HEK293T (cell line): Measurements from ENCODE around the gene UBASH3A.

Experiments
- CTCF ChIA-PET: fragments of 350-600 bp; formaldehyde crosslinking; extraction: SDS; loops from one replicate; lab custom pipeline; 2021; ENCODE audit warnings: antibody characterized with exemption, inconsistent platforms; lab: Yijun Ruan, JAX
- POLR2A ChIA-PET: fragments of 350-600 bp; formaldehyde crosslinking; extraction: SDS; loops from one replicate; lab custom pipeline; 2020; ENCODE audit warnings: antibody characterized with exemption, inconsistent platforms; lab: Yijun Ruan, JAX
- DNase-seq: peaks from one replicate; pipeline ENCODE4 v3.0.0; 2012; ENCODE audit warnings: mixed read lengths; ENCODE audit errors: extremely low spot score
- ARNT ChIP-seq: fragments of 450-650 bp; IDR thresholded peaks from 2 replicates; pipeline ENCODE4 v1.6.1; 2017; ENCODE audit warnings: mild to moderate bottlenecking
- BHLHE40 ChIP-seq: fragments of 450-650 bp; IDR thresholded peaks from 2 replicates; pipeline ENCODE4 v1.6.1; 2016; ENCODE audit warnings: mild to moderate bottlenecking, moderate library complexity, borderline replicate concordance
- CTBP1 ChIP-seq: fragments of 450-650 bp; IDR thresholded peaks from 2 replicates; pipeline ENCODE4 v1.6.1; 2016; ENCODE audit warnings: borderline replicate concordance
- ELF4 ChIP-seq: fragments of 450-650 bp; IDR thresholded peaks from 2 replicates; pipeline ENCODE4 v1.6.1; 2017; ENCODE audit warnings: antibody characterized with exemption
- FOXA1 ChIP-seq: fragments of 450-650 bp; IDR thresholded peaks from 2 replicates; pipeline ENCODE4 v1.6.1; 2016; ENCODE audit warnings: mild to moderate bottlenecking
- FOXK2 ChIP-seq: fragments of 450-650 bp; IDR thresholded peaks from 2 replicates; pipeline ENCODE4 v1.6.1; 2016; ENCODE audit warnings: mild to moderate bottlenecking
- FOXM1 ChIP-seq: fragments of 450-650 bp; IDR thresholded peaks from 2 replicates; pipeline ENCODE4 v1.6.1; 2017; ENCODE audit warnings: mild to moderate bottlenecking, borderline replicate concordance
- HDGF ChIP-seq: fragments of 450-650 bp; IDR thresholded peaks from 2 replicates; pipeline ENCODE4 v1.6.1; 2017; ENCODE audit warnings: antibody characterized with exemption, borderline replicate concordance
- L3MBTL2 ChIP-seq: fragments of 450-650 bp; conservative IDR thresholded peaks from 2 replicates; pipeline ENCODE4 v1.6.1; 2016; ENCODE audit warnings: mild to moderate bottlenecking
- LEF1 ChIP-seq: fragments of 450-650 bp; IDR thresholded peaks from 2 replicates; pipeline ENCODE4 v1.6.1; 2017; ENCODE audit warnings: mild to moderate bottlenecking, borderline replicate concordance
- NFRKB ChIP-seq: fragments of 450-650 bp; IDR thresholded peaks from 2 replicates; pipeline ENCODE4 v1.6.1; 2016; ENCODE audit warnings: mild to moderate bottlenecking, moderate library complexity
- PKNOX1 ChIP-seq: fragments of 450-650 bp; IDR thresholded peaks from 2 replicates; pipeline ENCODE4 v1.6.1; 2016
- SP1 ChIP-seq: fragments of 450-650 bp; IDR thresholded peaks from 2 replicates; pipeline ENCODE4 v1.6.1; 2017
- SUZ12 ChIP-seq: fragments of 450-650 bp; IDR thresholded peaks from 2 replicates; pipeline ENCODE4 v1.6.1; 2016; ENCODE audit warnings: mild to moderate bottlenecking
- TARDBP ChIP-seq: fragments of 450-650 bp; IDR thresholded peaks from 2 replicates; pipeline ENCODE4 v1.6.1; 2016
- ZNF384 ChIP-seq: fragments of 450-650 bp; IDR thresholded peaks from 2 replicates; pipeline ENCODE4 v1.6.1; 2016

The UBASH3A gene

DNA sequence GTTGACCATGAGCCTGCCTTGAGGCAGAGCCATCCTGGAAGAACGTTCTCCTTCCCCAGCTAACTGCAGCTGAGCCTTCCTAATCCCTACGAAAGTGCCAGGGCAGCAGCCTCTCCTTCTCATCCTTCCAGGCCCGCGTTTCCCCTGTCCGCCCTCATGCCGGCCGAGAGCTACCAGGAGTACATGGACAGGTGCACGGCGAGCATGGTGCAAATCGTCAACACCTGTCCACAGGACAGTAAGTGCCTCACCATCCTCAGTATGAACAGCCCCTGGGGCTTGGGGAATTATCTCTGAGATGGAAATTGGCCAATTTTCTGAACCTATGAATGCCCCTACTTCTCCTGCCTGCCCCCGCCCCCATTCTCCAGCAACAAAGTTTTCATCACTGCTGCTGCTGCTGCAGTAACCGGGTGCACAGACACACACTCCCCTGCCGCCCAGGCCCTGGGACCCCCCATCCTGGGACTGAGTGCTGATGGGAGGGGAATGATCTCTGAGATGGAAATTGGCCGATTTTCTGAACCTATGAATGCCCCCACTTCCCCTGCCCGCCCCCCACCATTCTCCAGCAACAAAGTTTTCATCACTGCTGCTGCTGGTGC is 39.6 kb downstream of the UBASH3A start:
- no peak for DNase-seq
- no peak for TF ChIP-seq HDGF
- TF ChIP-seq SUZ12 = no peak
- no peak for TF ChIP-seq FOXM1
- no peak for TF ChIP-seq CTBP1
- TF ChIP-seq ZNF384 = no peak
- no peak for TF ChIP-seq PKNOX1
- no peak for TF ChIP-seq BHLHE40
- no peak for TF ChIP-seq L3MBTL2
- no peak for TF ChIP-seq FOXA1
- TF ChIP-seq TARDBP = no peak
- TF ChIP-seq ELF4 = no peak
- no peak for TF ChIP-seq ARNT
- no peak for TF ChIP-seq SP1
- TF ChIP-seq LEF1 = no peak
- no peak for TF ChIP-seq FOXK2
- no peak for TF ChIP-seq NFRKB
- POLR2A ChIA-PET = no interaction called here
- CTCF ChIA-PET = no interaction called here

- no peak for DNase-seq
- CTCF ChIA-PET = interaction anchor here (1.1 kb wide), 1 partner anchor 106 kb away, joined by 3 read pairs; no protein-coding TSS in a partner anchor
- POLR2A ChIA-PET = no interaction called here
- no peak for TF ChIP-seq ARNT
- TF ChIP-seq HDGF = no peak
Measured at GRCh38 chr21:42443876-42444744, 40.4 kb downstream of the UBASH3A start.

DNA sequence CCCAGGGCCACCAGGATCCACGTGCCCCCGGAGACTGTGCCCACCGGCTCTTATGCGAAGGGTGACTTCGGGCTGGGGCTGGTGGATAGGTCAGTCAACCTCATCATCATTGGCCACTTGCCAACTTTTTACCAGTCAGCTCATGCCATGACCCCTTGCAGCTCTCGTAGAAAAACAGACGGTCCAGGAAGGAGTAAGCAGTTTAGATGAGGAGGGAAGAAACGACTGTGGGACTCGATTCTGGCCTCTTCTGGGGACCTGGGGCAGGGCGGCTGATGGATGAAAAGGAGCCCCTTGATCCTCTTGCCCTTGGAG is 41.0 kb downstream of the UBASH3A start:
- CTCF ChIA-PET = interaction anchor here (1.1 kb wide), 1 partner anchor 106 kb away, joined by 3 read pairs; no protein-coding TSS in a partner anchor
- POLR2A ChIA-PET = no interaction called here
- TF ChIP-seq SUZ12 (no peak), PKNOX1 (no peak), FOXM1 (no peak), CTBP1 (no peak), LEF1 (no peak), BHLHE40 (no peak), FOXA1 (no peak), L3MBTL2 (no peak), FOXK2 (no peak), ELF4 (no peak), HDGF (no peak), ARNT (no peak), TARDBP (no peak), NFRKB (no peak), ZNF384 (no peak), SP1 (no peak)
- DNase-seq = no peak

DNA sequence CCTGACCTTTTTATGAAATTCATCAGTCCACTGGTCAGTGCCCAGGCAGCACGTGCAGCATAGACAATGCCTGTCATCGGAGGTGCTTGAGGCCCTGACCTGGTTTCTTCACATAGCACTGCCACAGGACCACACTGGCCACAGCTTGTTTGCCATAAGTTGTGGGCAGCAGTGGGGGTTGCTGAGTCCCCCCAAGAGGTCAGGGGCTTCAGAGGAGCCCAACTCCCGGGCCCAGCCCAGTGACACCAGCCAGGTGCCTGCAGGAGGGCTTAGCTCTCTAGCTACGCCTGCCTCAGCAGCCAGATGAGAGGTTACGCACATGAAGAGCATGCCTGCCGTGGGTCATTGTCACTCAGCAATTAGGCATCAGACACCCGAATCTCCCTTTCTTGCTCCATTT is 41.6 kb downstream of the UBASH3A start:
- ChIA-PET POLR2A (no interaction called here), CTCF (no interaction called here)
- DNase-seq = no peak
- no peak for TF ChIP-seq LEF1
- TF ChIP-seq HDGF = no peak
- no peak for TF ChIP-seq FOXM1
- TF ChIP-seq SP1 = no peak
- TF ChIP-seq CTBP1 = no peak

GRCh38 chr21:42446531-42446930 is 42.8 kb downstream of the UBASH3A start:
- ChIA-PET POLR2A (no interaction called here), CTCF (no interaction called here)
- TF ChIP-seq LEF1 (no peak), ELF4 (no peak), HDGF (no peak), ARNT (no peak), SP1 (no peak), PKNOX1 (no peak), SUZ12 (no peak), NFRKB (no peak)

DNA sequence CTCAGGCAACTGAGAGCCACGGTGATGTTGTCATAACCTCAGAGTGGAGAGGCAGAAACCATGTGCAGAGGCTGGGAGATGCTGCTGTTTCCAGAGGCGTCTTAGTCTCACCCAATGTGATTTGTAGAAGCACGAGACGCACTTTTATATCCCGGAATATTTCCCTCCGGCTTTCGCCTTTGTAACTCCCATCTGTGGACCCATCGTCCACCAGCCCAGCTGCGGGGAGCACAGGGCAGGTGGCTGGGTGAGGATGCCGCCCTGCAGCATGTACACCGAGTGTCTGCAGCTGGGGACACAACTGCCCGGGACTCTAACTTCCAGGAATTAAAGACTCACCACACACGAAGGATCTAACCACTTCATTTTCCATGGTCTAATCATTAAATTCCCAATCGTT is 43.5 kb downstream of the UBASH3A start:
- CTCF ChIA-PET = no interaction called here
- TF ChIP-seq TARDBP = no peak
- no peak for TF ChIP-seq ELF4
- TF ChIP-seq L3MBTL2 = no peak
- TF ChIP-seq LEF1 = no peak
- TF ChIP-seq FOXK2 = no peak
- TF ChIP-seq SP1 = no peak
- no peak for TF ChIP-seq PKNOX1
- no peak for TF ChIP-seq NFRKB
- no peak for TF ChIP-seq HDGF
- no peak for TF ChIP-seq ZNF384
- no peak for TF ChIP-seq FOXA1
- TF ChIP-seq ARNT = no peak
- no peak for TF ChIP-seq SUZ12
- no peak for DNase-seq
- POLR2A ChIA-PET = no interaction called here

More at GRCh38 chr21:42446531-42446930, 42.8 kb downstream of the UBASH3A start:
- DNase-seq = no peak
